HFFc6 (cell line): ENCODE data around the gene CTNND2. TPM values are rescaled to one million over a fixed set of nuclear protein-coding genes. Genes with fewer than 3 reads are reported as not detected.

Experiments used
- DNase-seq: peaks from one replicate; pipeline ENCODE4 v3.0.0-alpha.2; 2018
- H3K27ac Mint-ChIP-seq: 2 replicates; pipeline ENCODE4 v1.8.0; 2020; ENCODE audit warnings: mild to moderate bottlenecking, mixed read lengths
- H3K27me3 Mint-ChIP-seq: 2 replicates; pipeline ENCODE4 v1.8.0; 2021; ENCODE audit warnings: mild to moderate bottlenecking, moderate library complexity, mixed read lengths; ENCODE audit not compliant: insufficient read depth
- H3K36me3 Mint-ChIP-seq: 2 replicates; pipeline ENCODE4 v1.8.0; 2021; ENCODE audit warnings: low read depth, mixed read lengths
- H3K4me1 Mint-ChIP-seq: 2 replicates; pipeline ENCODE4 v1.8.0; 2020; ENCODE audit warnings: low read depth, mixed read lengths
- H3K4me3 Mint-ChIP-seq: 2 replicates; pipeline ENCODE4 v1.8.0; 2020; ENCODE audit warnings: mild to moderate bottlenecking, moderate library complexity, mixed read lengths
- H3K9me3 Mint-ChIP-seq: 2 replicates; pipeline ENCODE4 v1.8.0; 2020; ENCODE audit warnings: mild to moderate bottlenecking, mixed read lengths
- total RNA-seq, 6 experiments: library from RNA; stranded (reverse); fragmentation: NEBNext Ultra II Directional; extraction: Animal tissue kit (Norgen Biotek cat#: 25700); gene quantifications; 2 replicates in 1 of 6; 3 replicates in 5 of 6; pipeline ENCODE4 v1.2.3, GENCODE V29; 2021
- TF ChIP-seq, protein P1 (sequence below): fragments of 200-600 bp; sonication (generic); IDR thresholded peaks from 2 replicates; pipeline ENCODE4 v1.5.0; 2021; ENCODE audit warnings: antibody characterized with exemption, mild to moderate bottlenecking

Gene CTNND2
- total RNA-seq, 6 experiments from 2014 or later = not detected

DNA sequence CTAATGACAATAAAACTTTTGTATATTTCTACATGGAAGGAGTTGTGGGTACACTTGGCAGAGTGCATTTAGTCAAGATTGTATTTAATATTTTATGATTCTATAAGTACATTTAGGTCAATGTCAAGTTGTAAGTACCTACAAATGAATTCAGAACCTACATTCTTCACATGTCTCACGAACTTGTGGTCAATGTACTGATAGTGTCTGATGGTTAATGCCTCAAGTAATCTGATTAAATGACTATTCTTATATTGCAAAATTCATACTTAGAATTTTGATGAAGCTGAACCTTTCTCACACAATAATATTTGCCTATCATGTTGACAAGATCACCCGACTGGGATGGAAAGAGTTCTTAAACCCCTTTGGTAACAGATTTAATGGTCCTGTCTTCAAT is 444.5 kb downstream of the CTNND2 start:
- no peaks in the 10 kb centered on the region for H3K27me3 Mint-ChIP-seq
- H3K4me3 Mint-ChIP-seq = no peak overlapping the region
- no peaks in the 10 kb centered on the region for H3K36me3 Mint-ChIP-seq
- no peak for DNase-seq
- H3K9me3 Mint-ChIP-seq = peaks cover 39% of the 10 kb centered on the region
- no peak overlapping the region for H3K27ac Mint-ChIP-seq
- TF ChIP-seq, protein P1, sequence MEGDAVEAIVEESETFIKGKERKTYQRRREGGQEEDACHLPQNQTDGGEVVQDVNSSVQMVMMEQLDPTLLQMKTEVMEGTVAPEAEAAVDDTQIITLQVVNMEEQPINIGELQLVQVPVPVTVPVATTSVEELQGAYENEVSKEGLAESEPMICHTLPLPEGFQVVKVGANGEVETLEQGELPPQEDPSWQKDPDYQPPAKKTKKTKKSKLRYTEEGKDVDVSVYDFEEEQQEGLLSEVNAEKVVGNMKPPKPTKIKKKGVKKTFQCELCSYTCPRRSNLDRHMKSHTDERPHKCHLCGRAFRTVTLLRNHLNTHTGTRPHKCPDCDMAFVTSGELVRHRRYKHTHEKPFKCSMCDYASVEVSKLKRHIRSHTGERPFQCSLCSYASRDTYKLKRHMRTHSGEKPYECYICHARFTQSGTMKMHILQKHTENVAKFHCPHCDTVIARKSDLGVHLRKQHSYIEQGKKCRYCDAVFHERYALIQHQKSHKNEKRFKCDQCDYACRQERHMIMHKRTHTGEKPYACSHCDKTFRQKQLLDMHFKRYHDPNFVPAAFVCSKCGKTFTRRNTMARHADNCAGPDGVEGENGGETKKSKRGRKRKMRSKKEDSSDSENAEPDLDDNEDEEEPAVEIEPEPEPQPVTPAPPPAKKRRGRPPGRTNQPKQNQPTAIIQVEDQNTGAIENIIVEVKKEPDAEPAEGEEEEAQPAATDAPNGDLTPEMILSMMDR = no peak
- no peaks in the 10 kb centered on the region for H3K4me1 Mint-ChIP-seq

DNA sequence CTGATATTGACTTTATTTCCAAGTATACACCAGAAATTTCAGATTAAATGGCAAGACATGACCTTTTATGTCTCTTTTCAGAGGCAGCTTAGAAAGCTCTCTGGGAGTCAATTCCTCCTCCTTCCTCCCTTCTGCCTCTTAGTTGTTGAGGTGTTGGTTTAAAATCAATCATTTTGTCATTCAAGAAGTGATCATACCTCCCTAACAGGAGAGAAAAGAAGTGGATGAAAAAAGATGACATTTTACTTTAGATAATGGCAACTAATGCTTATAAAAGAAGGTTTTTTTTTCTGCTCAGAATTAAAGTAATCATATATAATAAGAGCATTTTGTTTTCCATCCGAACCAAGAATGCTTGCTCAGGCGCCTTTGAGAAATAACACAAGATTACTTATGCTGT is 448.7 kb downstream of the CTNND2 start:
- DNase-seq = no peak
- H3K36me3 Mint-ChIP-seq = no peaks in the 10 kb centered on the region
- no peak overlapping the region for H3K27ac Mint-ChIP-seq
- peaks cover 19% of the 10 kb centered on the region for H3K9me3 Mint-ChIP-seq
- no peak overlapping the region for H3K4me3 Mint-ChIP-seq
- TF ChIP-seq, protein P1 = no peak
- H3K4me1 Mint-ChIP-seq = no peaks in the 10 kb centered on the region
- H3K27me3 Mint-ChIP-seq = no peaks in the 10 kb centered on the region

DNA sequence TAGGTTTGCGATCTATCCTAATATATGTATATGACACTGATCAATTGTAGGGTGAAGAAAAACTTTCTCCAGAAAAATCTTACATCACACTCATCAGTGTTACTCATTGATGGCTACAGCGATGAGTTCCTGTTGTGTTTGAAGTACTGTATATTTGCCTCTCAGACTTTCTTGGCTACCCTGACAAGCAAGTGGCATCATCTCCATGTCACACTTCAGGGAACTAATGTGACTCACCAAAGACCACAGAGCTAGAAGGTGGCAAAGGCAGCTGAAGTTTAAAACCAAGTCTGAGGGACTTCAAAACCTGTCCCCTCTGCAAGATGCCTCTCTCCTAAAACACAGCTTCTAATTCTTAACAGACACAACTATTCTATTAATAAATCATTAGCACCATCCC is 451.4 kb downstream of the CTNND2 start:
- no peak overlapping the region for H3K4me3 Mint-ChIP-seq
- DNase-seq = no peak
- no peak overlapping the region for H3K27ac Mint-ChIP-seq
- no peaks in the 10 kb centered on the region for H3K27me3 Mint-ChIP-seq
- H3K4me1 Mint-ChIP-seq = no peaks in the 10 kb centered on the region
- no peaks in the 10 kb centered on the region for H3K36me3 Mint-ChIP-seq
- H3K9me3 Mint-ChIP-seq = peaks cover 9% of the 10 kb centered on the region
- TF ChIP-seq, protein P1 = no peak

DNA sequence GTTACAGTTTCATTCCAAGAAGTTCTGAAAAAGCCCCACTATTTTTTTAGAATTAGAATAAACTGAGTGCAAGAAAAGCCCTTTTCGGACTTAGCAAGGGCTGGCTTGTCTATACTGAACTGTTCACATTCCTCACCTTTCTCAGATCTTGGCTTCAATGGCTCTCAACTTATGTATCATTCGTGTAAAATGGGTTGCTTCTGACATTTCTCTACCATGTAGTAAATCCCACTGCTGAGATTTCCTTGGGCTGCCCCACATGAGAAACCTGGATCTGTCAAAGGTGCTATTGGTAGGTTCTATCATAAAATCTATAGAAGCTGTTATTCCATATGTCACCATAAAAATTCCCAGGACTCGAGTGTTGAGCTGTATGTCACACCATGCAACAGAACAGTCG is 454.3 kb downstream of the CTNND2 start:
- TF ChIP-seq, protein P1 = no peak
- Mint-ChIP-seq H3K4me3 (no peak overlapping the region), H3K27me3 (no peaks in the 10 kb centered on the region), H3K9me3 (peaks cover 22% of the 10 kb centered on the region), H3K36me3 (no peaks in the 10 kb centered on the region), H3K4me1 (no peaks in the 10 kb centered on the region), H3K27ac (no peak overlapping the region)
- DNase-seq = no peak

DNA sequence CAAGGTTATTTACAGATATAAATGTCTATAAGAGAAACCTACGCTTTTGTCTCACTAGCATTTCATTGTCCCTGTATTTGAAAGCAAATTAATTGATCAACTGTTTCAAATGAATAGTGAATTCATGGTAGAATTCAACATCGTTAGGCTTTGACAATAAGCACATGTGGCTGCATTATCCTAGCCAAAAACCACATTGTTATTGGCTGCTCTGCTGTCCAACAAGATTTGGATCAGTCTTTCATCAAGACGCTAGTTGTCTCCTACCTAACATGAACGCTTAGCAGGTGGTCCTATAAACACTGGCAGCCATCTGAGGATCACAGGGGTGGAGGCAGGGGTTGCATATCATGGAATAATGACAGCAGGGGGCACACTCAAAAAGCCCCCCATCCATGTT is 455.0 kb downstream of the CTNND2 start:
- no peaks in the 10 kb centered on the region for H3K36me3 Mint-ChIP-seq
- H3K27ac Mint-ChIP-seq = no peak overlapping the region
- no peak for DNase-seq
- no peaks in the 10 kb centered on the region for H3K27me3 Mint-ChIP-seq
- no peak overlapping the region for H3K4me3 Mint-ChIP-seq
- no peaks in the 10 kb centered on the region for H3K4me1 Mint-ChIP-seq
- peaks cover 23% of the 10 kb centered on the region for H3K9me3 Mint-ChIP-seq
- TF ChIP-seq, protein P1 = no peak

DNA sequence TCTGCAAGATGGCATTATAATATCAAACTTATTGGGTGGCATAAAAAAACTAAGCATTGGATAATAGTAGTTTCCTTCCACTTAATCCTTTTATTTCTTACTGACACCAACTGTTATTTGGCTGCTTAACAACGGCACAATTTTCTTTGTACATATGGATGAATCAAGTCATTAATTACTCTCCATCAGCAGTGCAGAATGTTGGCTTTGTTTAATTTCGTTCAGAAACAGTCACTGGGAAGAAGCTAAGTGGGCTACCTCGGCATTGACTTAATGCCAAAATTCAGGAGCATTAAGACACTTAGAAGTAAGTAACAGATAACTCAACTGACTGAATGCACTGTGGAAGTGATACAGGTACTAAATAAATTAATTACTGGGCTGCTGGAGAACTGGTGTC is 460.4 kb downstream of the CTNND2 start:
- TF ChIP-seq, protein P1 = no peak
- H3K36me3 Mint-ChIP-seq = no peaks in the 10 kb centered on the region
- H3K9me3 Mint-ChIP-seq = peaks cover 23% of the 10 kb centered on the region
- H3K27ac Mint-ChIP-seq = no peak overlapping the region
- no peaks in the 10 kb centered on the region; the same call in 1 of the 2 replicates for H3K27me3 Mint-ChIP-seq
- no peaks in the 10 kb centered on the region for H3K4me1 Mint-ChIP-seq
- no peak overlapping the region for H3K4me3 Mint-ChIP-seq
- no peak for DNase-seq
